ENCODE measurements around the gene DENND5A.
"Not testable (repeated sequence)": the region's sequence is repeated elsewhere in the genome, so short reads cannot be mapped to it uniquely, and the experiment has no call there.

Gene DENND5A

GRCh38 chr11:9219115-9219514 lies 46.0 kb downstream of the DENND5A start:
- no peak for DNase-seq (ENCODE audit: low read depth in 1 of 2, low spot score in 1 of 2)

- DNase-seq (ENCODE audit: low read depth in 1 of 2, low spot score in 1 of 2) = no peak
Measured at GRCh38 chr11:9214765-9215164, 50.4 kb downstream of the DENND5A start.

- no peak for DNase-seq (ENCODE audit: low read depth in 1 of 2, low spot score in 1 of 2)
Measured at GRCh38 chr11:9211322-9211721, 53.8 kb downstream of the DENND5A start.

- DNase-seq (ENCODE audit: low read depth in 1 of 2, low spot score in 1 of 2) = no peak
Measured at GRCh38 chr11:9210922-9211320, 54.2 kb downstream of the DENND5A start.

GRCh38 chr11:9210224-9210921 lies 54.8 kb downstream of the DENND5A start:
- no peak for DNase-seq (ENCODE audit: low read depth in 1 of 2, low spot score in 1 of 2)

GRCh38 chr11:9209604-9210003 lies 55.5 kb downstream of the DENND5A start:
- DNase-seq (ENCODE audit: low read depth in 1 of 2, low spot score in 1 of 2) = not testable (repeated sequence)

- DNase-seq (ENCODE audit: low read depth in 1 of 2, low spot score in 1 of 2) = no peak
Measured at GRCh38 chr11:9208726-9209501, 56.2 kb downstream of the DENND5A start.

- DNase-seq (ENCODE audit: low read depth in 1 of 2, low spot score in 1 of 2) = no peak
Measured at GRCh38 chr11:9207229-9207628, 57.9 kb downstream of the DENND5A start.

GRCh38 chr11:9206496-9206895 lies 58.7 kb downstream of the DENND5A start:
- DNase-seq (ENCODE audit: low read depth in 1 of 2, low spot score in 1 of 2) = no peak

GRCh38 chr11:9203691-9204311 lies 61.3 kb downstream of the DENND5A start:
- DNase-seq (ENCODE audit: low read depth in 1 of 2, low spot score in 1 of 2) = no peak

- no peak for DNase-seq (ENCODE audit: low read depth in 1 of 2, low spot score in 1 of 2)
Measured at GRCh38 chr11:9201372-9202162, 63.6 kb downstream of the DENND5A start.

- no peak for DNase-seq (ENCODE audit: low read depth in 1 of 2, low spot score in 1 of 2)
Measured at GRCh38 chr11:9200471-9200870, 64.7 kb downstream of the DENND5A start.

- DNase-seq (ENCODE audit: low read depth in 1 of 2, low spot score in 1 of 2) = no peak
Measured at GRCh38 chr11:9193316-9193715, 71.8 kb downstream of the DENND5A start.

GRCh38 chr11:9192561-9192960 lies 72.6 kb downstream of the DENND5A start:
- no peak for DNase-seq (ENCODE audit: low read depth in 1 of 2, low spot score in 1 of 2)

GRCh38 chr11:9190326-9191016 lies 74.7 kb downstream of the DENND5A start:
- DNase-seq (ENCODE audit: low read depth in 1 of 2, low spot score in 1 of 2) = not testable (repeated sequence)

GRCh38 chr11:9188860-9189259 lies 76.3 kb downstream of the DENND5A start:
- not testable (repeated sequence) for DNase-seq (ENCODE audit: low read depth in 1 of 2, low spot score in 1 of 2)

GRCh38 chr11:9187616-9188015 lies 77.5 kb downstream of the DENND5A start:
- DNase-seq (ENCODE audit: low read depth in 1 of 2, low spot score in 1 of 2) = no peak

GRCh38 chr11:9184516-9184915 lies 80.6 kb downstream of the DENND5A start:
- no peak for DNase-seq (ENCODE audit: low read depth in 1 of 2, low spot score in 1 of 2)

- no peak for DNase-seq (ENCODE audit: low read depth in 1 of 2, low spot score in 1 of 2)
Measured at GRCh38 chr11:9182180-9182871, 82.8 kb downstream of the DENND5A start.

GRCh38 chr11:9180784-9181183 lies 84.4 kb downstream of the DENND5A start:
- DNase-seq (ENCODE audit: low read depth in 1 of 2, low spot score in 1 of 2) = no peak

All from activated CD4-positive, alpha-beta T cell treated with anti-CD3 and anti-CD28 coated beads, Interleukin-2, amount 50 U/mL, for 24 hours (primary cell).